SU-DHL-6 (cell line): Measurements from ENCODE around the gene MUC3A.

Source experiments
- CTCF ChIP-seq: fragments of 200-600 bp; sonication (generic); IDR thresholded peaks from one replicate; pipeline ENCODE4 v1.5.1; 2017; ENCODE audit warnings: antibody characterized with exemption, mild to moderate bottlenecking, low read length, moderate library complexity; ENCODE audit not compliant: insufficient read depth, poor library complexity, severe bottlenecking
- EZH2phosphoT487 ChIP-seq: fragments of 200-600 bp; sonication (generic), shearing (Covaris generic); conservative IDR thresholded peaks from 2 replicates; pipeline ENCODE4 v1.6.1; 2018; ENCODE audit warnings: mild to moderate bottlenecking, antibody characterized with exemption, low read length, moderate library complexity, mixed read lengths

- TF ChIP-seq CTCF (no peak), EZH2phosphoT487 (no peak)
Observed at GRCh38 chr7:100957832-100958421, 8.6 kb downstream of the MUC3A start.
